ENCODE measurements around the gene OGFR.

The OGFR gene

GRCh38 chr20:62859721-62860120 lies 55.1 kb downstream of the OGFR start:
- Histone ChIP-seq H3K4me1 (peaks cover 13% of the 10 kb centered on the region), H3K27me3 (no peaks in the 10 kb centered on the region), H3K4me3 (ENCODE audit: low read depth, low read length) (peak overlapping the region; percentile 68), H3K36me3 (peaks cover 30% of the 10 kb centered on the region), H3K9me3 (no peaks in the 10 kb centered on the region)
- no peak for DNase-seq
- no peak for TF ChIP-seq CTCF (IDR thresholded peaks at IDR 0.05; ENCODE audit: low read depth, low read length)

GRCh38 chr20:62860391-62860923 lies 55.8 kb downstream of the OGFR start:
- Histone ChIP-seq H3K36me3 (peaks cover 22% of the 10 kb centered on the region), H3K4me1 (peaks cover 13% of the 10 kb centered on the region), H3K27me3 (no peaks in the 10 kb centered on the region), H3K4me3 (ENCODE audit: low read depth, low read length) (peak overlapping the region; percentile 68), H3K9me3 (no peaks in the 10 kb centered on the region)
- TF ChIP-seq CTCF (IDR thresholded peaks at IDR 0.05; ENCODE audit: low read depth, low read length): peak; percentile 33; the same call in 1 of the 2 replicates
- DNase-seq: no peak

- TF ChIP-seq CTCF (IDR thresholded peaks at IDR 0.05; ENCODE audit: low read depth, low read length): no peak
- H3K27me3 ChIP-seq: no peaks in the 10 kb centered on the region
- peaks cover 13% of the 10 kb centered on the region for H3K4me1 ChIP-seq
- no peaks in the 10 kb centered on the region for H3K9me3 ChIP-seq
- H3K36me3 ChIP-seq: peaks cover 17% of the 10 kb centered on the region
- DNase-seq: no peak
- H3K4me3 ChIP-seq (ENCODE audit: low read depth, low read length): peak overlapping the region; percentile 68
Observed at GRCh38 chr20:62860924-62861691, 56.5 kb downstream of the OGFR start.

- H3K4me3 ChIP-seq (ENCODE audit: low read depth, low read length): peak within 1 kb of the TSS; percentile 68
- H3K4me1 ChIP-seq: peaks cover 13% of the 10 kb centered on the region
- TF ChIP-seq CTCF (IDR thresholded peaks at IDR 0.05; ENCODE audit: low read depth, low read length): no peak
- no peaks in the 10 kb centered on the region for H3K27me3 ChIP-seq
- H3K9me3 ChIP-seq: no peaks in the 10 kb centered on the region
- DNase-seq: peak; percentile 92
- peaks cover 15% of the 10 kb centered on the region for H3K36me3 ChIP-seq
Observed at GRCh38 chr20:62861726-62862336, 57.2 kb downstream of the OGFR start, which contains the start of gene TCFL5. TCFL5 (minus strand) TSS chr20:62861822; CDS start chr20:62861670, 152 bp downstream.
